Measurements from ENCODE around the gene CPXM2.

The CPXM2 gene

DNA sequence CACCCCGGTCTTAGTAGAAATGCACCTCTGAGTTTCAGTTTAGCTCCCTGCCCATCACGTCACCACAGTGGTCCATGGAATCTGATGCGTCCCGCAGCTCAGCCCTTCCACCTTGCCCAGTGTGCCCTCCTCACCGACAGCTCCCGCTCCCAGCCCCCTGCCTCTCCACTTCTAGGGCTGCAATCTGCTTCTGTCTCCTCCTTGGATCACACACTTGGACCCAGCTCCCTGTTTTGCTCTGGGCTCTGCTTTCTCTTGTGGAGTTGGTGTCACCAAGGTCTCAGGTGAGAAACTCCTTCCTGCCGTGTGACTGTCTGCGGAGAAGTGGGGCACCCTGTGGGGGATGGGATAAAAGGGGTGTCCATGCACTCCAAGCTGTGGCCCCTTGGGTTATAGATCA is 187.5 kb downstream of the CPXM2 start:
- no peak for DNase-seq (ENCODE audit: extremely low read depth in 1 of 2, low read depth in 1 of 2)

DNA sequence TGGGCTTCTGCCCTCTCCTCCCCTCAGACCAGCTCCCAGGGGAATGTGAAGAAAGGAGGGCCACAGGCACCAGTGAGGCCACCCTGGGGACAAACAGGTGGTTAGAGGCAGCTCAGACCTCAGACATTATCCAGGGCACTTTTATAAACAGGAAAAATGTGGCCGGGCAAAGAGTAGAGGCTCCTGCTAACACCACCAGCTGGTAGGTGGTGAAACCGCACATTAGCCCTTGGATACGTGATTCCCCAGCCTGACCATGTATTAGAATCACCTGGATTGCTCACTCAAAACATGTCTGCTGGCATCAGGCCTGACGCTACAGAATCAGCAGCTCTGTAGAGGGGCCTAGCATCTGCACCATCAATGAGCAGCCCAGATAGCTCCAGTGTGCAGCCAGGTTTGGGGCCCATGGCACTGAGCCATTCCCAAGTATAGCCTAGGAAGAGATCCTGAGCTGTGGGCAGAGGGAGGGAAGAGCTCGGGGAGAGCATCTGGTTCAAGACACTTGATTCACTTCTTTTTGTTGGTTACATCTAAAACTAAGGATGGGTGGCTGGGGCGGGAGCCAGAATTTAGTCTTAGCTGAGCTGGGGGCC is 188.3 kb downstream of the CPXM2 start:
- no peak for DNase-seq (ENCODE audit: extremely low read depth in 1 of 2, low read depth in 1 of 2)

Data from stimulated activated CD8-positive, alpha-beta memory T cell treated with anti-CD3 and anti-CD28 coated beads, Interleukin-7, amount 100 ng/mL, for 48 hours (primary cell).